ENCODE data around the gene EPYC.

EPYC gene

GRCh38 chr12:90972226-90972625 lies 32.5 kb downstream of the EPYC start:
- H3K4me3 ChIP-seq (ENCODE audit: low read depth, low read length): no peak overlapping the region
- DNase-seq (ENCODE audit: low read depth): no peak
- no peak for TF ChIP-seq CTCF (IDR thresholded peaks at IDR 0.05; ENCODE audit: insufficient read depth, low read depth, low read length, missing control alignments)

- DNase-seq (ENCODE audit: low read depth): no peak
- no peak overlapping the region for H3K4me3 ChIP-seq (ENCODE audit: low read depth, low read length)
- no peak for TF ChIP-seq CTCF (IDR thresholded peaks at IDR 0.05; ENCODE audit: insufficient read depth, low read depth, low read length, missing control alignments)
Measured at GRCh38 chr12:90970911-90971310, 33.9 kb downstream of the EPYC start.

- no peak for DNase-seq (ENCODE audit: low read depth)
Measured at GRCh38 chr12:90970471-90970870, 34.3 kb downstream of the EPYC start.

GRCh38 chr12:90969851-90970250 lies 34.9 kb downstream of the EPYC start:
- H3K4me3 ChIP-seq (ENCODE audit: low read depth, low read length): no peak overlapping the region
- DNase-seq (ENCODE audit: low read depth): no peak
- TF ChIP-seq CTCF (IDR thresholded peaks at IDR 0.05; ENCODE audit: insufficient read depth, low read depth, low read length, missing control alignments): no peak

More at GRCh38 chr12:90970471-90970870, 34.3 kb downstream of the EPYC start:
- no peak for TF ChIP-seq CTCF (IDR thresholded peaks at IDR 0.05; ENCODE audit: insufficient read depth, low read depth, low read length, missing control alignments)
- no peak overlapping the region for H3K4me3 ChIP-seq (ENCODE audit: low read depth, low read length)

- no peak for TF ChIP-seq CTCF (IDR thresholded peaks at IDR 0.05; ENCODE audit: insufficient read depth, low read depth, low read length, missing control alignments)
- no peak for DNase-seq (ENCODE audit: low read depth)
- no peak overlapping the region for H3K4me3 ChIP-seq (ENCODE audit: low read depth, low read length)
Measured at GRCh38 chr12:90969346-90969745, 35.4 kb downstream of the EPYC start.

GRCh38 chr12:90965204-90965603 lies 39.6 kb downstream of the EPYC start:
- no peak for TF ChIP-seq CTCF (IDR thresholded peaks at IDR 0.05; ENCODE audit: insufficient read depth, low read depth, low read length, missing control alignments)
- DNase-seq (ENCODE audit: low read depth): no peak
- no peak overlapping the region for H3K4me3 ChIP-seq (ENCODE audit: low read depth, low read length)

GRCh38 chr12:90964616-90965015 lies 40.2 kb downstream of the EPYC start:
- no peak overlapping the region for H3K4me3 ChIP-seq (ENCODE audit: low read depth, low read length)
- no peak for TF ChIP-seq CTCF (IDR thresholded peaks at IDR 0.05; ENCODE audit: insufficient read depth, low read depth, low read length, missing control alignments)
- no peak for DNase-seq (ENCODE audit: low read depth)

All from GM12865 (cell line).